Measurements from ENCODE around the gene R3HDM2. TPM values are rescaled to one million over a fixed set of nuclear protein-coding genes. Genes with fewer than 3 reads are reported as not detected.

Gene R3HDM2
- total RNA-seq, 4 donors from 2014 or later: 43.4 to 97.6 (median 65.1) TPM

- Histone ChIP-seq H3K27ac (peak overlapping the region; percentile 27), H3K36me3 (no peaks in the 10 kb centered on the region), H3K9me3 (no peaks in the 10 kb centered on the region), H3K4me3 (peak overlapping the region; percentile 75), H3K4me1 (peaks cover 51% of the 10 kb centered on the region), H3K27me3 (no peaks in the 10 kb centered on the region)
- WGBS: 25% methylated on average over 3 of the region's 3 CpGs
- no peak for DNase-seq (ENCODE audit: low spot score in 2 of 2)
- TF ChIP-seq EP300 (IDR thresholded peaks at IDR 0.05) (no peak), CTCF (IDR thresholded peaks at IDR 0.05) (no peak), POLR2AphosphoS5 (IDR thresholded peaks at IDR 0.05) (no peak), POLR2A (IDR thresholded peaks at IDR 0.05) (no peak)
Observed at GRCh38 chr12:57458665-57459054, 27.8 kb upstream of the R3HDM2 start.

GRCh38 chr12:57456737-57457490 is 26.1 kb upstream of the R3HDM2 start:
- Histone ChIP-seq H3K4me3 (no peak overlapping the region), H3K9me3 (no peaks in the 10 kb centered on the region), H3K4me1 (peaks cover 41% of the 10 kb centered on the region)

GRCh38 chr12:57456145-57456700 is 25.4 kb upstream of the R3HDM2 start:
- no peak overlapping the region for H3K27ac ChIP-seq
- no peak overlapping the region for H3K4me3 ChIP-seq
- H3K9me3 ChIP-seq: no peaks in the 10 kb centered on the region
- H3K27me3 ChIP-seq: no peaks in the 10 kb centered on the region
- TF ChIP-seq EP300 (IDR thresholded peaks at IDR 0.05) (no peak), POLR2A (IDR thresholded peaks at IDR 0.05) (no peak), CTCF (IDR thresholded peaks at IDR 0.05) (peak in 1 of 2 donors; percentile 38), POLR2AphosphoS5 (IDR thresholded peaks at IDR 0.05) (no peak)
- no peak for DNase-seq (ENCODE audit: low spot score in 2 of 2)
- WGBS: 50% methylated on average over 12 of the region's 15 CpGs
- no peaks in the 10 kb centered on the region for H3K36me3 ChIP-seq
- peaks cover 34% of the 10 kb centered on the region for H3K4me1 ChIP-seq

More at GRCh38 chr12:57456737-57457490, 26.1 kb upstream of the R3HDM2 start:
- Histone ChIP-seq H3K36me3 (no peaks in the 10 kb centered on the region), H3K27ac (no peak overlapping the region), H3K27me3 (no peaks in the 10 kb centered on the region)
- TF ChIP-seq POLR2A (IDR thresholded peaks at IDR 0.05) (no peak), EP300 (IDR thresholded peaks at IDR 0.05) (no peak), CTCF (IDR thresholded peaks at IDR 0.05) (no peak), POLR2AphosphoS5 (IDR thresholded peaks at IDR 0.05) (no peak)
- DNase-seq (ENCODE audit: low spot score in 2 of 2): no peak
- WGBS: 90% methylated on average over 6 of the region's 6 CpGs

- Histone ChIP-seq H3K27me3 (no peaks in the 10 kb centered on the region), H3K9me3 (no peaks in the 10 kb centered on the region), H3K4me3 (no peak overlapping the region), H3K4me1 (peaks cover 27% of the 10 kb centered on the region), H3K36me3 (no peaks in the 10 kb centered on the region), H3K27ac (no peak overlapping the region)
- TF ChIP-seq EP300 (IDR thresholded peaks at IDR 0.05) (no peak), CTCF (IDR thresholded peaks at IDR 0.05) (no peak), POLR2A (IDR thresholded peaks at IDR 0.05) (no peak), POLR2AphosphoS5 (IDR thresholded peaks at IDR 0.05) (no peak)
- DNase-seq (ENCODE audit: low spot score in 2 of 2): no peak
- 47% methylated on average over 8 of the region's 10 CpGs for WGBS
Observed at GRCh38 chr12:57455374-57456144, 24.7 kb upstream of the R3HDM2 start.

Measured in suprapubic skin (tissue), 4 donors.